Epithelial cell of alveolus of lung (primary cell): ENCODE measurements around the gene KDM2B. TPM values are rescaled to one million over a fixed set of nuclear protein-coding genes. Genes with fewer than 3 reads are reported as not detected.

Experiments used
- total RNA-seq: library from RNA; depleted of rRNA; stranded (reverse); fragments of >200 nt; gene quantifications from 2 replicates; pipeline ENCODE4 v1.2.1, GENCODE V29; 2015

Gene KDM2B
- total RNA-seq = 25.0 and 25.1 TPM in 2 replicates

DNA sequence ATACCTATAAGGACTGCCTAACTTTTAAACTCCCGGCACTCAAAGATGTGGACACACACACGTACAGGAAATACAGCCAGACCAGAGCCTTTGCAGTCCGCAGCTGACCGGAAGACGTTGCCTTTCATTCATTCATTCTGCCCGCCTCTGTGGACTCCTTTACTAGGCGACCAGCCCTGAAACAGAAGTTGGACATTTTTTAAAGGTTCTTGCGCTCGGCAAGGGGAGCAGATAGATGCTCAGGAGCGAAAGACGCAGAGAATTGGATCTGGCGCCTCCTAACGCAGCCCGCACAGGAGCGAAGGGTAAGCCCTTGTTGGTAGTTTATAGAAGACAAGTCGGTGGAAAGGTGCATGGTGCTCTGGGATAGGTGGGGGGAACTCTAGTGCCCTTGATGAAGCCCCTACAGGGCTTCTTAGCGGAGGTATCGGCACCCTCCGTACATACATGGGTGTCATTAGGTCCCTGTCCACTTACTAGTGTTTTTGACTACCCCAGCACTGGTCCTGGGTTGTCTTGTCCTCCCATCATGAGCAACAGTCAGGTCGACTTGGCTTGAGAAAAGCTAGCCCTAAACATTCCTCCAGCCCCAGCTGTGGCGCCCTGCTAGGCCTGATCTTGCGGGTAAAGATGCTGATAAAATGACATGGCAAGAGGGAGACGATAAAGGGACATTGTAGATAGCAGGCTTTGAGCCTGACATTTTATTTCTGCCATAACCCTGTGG lies at the start of gene KDM2B:
Gene KDM2B, minus strand, starts transcription at position 65 of the 727 bp plus-strand sequence. CDS start 112 bp downstream, outside the sequence.

GRCh38 chr12:121626087-121626852 lies 45.4 kb upstream of the KDM2B start, which contains the start of gene ORAI1:
Gene ORAI1 (plus strand): TSS chr12:121626530.

DNA sequence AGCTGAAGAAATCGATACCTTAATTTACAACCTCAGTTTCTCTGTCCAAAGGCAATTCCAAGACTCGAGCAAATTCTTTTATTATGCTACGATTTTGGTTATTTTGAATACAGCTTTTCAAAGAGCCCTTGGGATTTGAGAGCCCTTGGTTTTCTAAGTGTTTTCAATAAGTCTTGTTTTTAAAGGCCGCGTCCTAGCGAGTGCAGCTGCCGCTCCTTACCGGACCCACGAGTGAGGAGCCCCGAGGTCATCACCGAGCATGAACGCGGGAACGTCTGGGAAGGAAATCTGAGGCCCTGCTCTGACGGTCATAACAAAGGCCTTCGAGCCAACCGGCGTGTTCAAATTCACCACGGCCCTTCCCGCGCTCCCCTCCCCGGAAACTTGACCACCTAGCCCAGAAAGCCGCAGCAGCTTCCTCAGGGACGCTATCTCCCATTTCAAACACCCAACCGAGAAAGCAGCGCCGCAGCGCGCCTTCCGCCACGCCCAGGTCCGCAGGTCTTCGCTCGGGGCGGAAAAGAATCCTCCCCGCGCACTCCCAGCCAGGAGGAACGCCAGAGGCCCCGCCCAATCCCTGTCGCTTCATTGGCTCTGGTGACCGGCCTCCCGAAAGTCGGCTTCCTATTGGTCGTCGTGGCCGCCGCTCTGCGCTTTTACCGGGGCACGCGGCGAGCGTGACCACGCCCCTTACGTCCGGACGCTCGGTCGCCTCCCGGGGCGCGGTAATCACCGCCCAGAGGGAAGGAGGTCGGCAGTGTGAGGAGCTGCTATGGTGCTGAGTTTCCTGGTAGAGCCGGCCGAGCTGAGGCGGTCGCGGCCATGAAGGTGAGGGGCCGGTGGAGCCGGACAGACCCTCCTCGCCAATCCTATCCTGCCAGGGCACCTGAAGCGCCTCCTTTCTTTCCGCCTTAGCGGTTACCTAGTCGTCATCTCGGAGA lies 181.2 kb downstream of the KDM2B start, which contains the start of gene RNF34:
Gene RNF34, plus strand, starts transcription at position 728 of the 941 bp plus-strand sequence. Its CDS starts 95 bp downstream, at position 823.

Other genes starting within 250 kb of the KDM2B start
- gene ANAPC5, start 228.6 kb downstream of the KDM2B start, total RNA-seq = 91.7 and 108 TPM in 2 replicates
- 30.5 and 39.6 TPM in 2 replicates for gene RNF34, start 180.9 kb downstream of the KDM2B start, total RNA-seq
- 7.7 and 11.4 TPM in 2 replicates for gene ORAI1, start 45.5 kb upstream of the KDM2B start, total RNA-seq
- under 0.01 and 1.6 TPM in 2 replicates for gene MORN3, start 88.6 kb upstream of the KDM2B start, total RNA-seq
- gene TMEM120B, start 131.7 kb upstream of the KDM2B start, total RNA-seq = 10.7 and 12.7 TPM in 2 replicates
- 22.0 and 23.4 TPM in 2 replicates for gene RHOF, start 212.7 kb upstream of the KDM2B start, total RNA-seq
- gene SETD1B, start 223.0 kb upstream of the KDM2B start, total RNA-seq = 3.9 and 9.8 TPM in 2 replicates